ENCODE data around the gene BEGAIN. TPM values are rescaled to one million over a fixed set of nuclear protein-coding genes. Genes with fewer than 3 reads are reported as not detected.

BEGAIN gene
- total RNA-seq, 4 donors from 2014 or later = 2.6 to 16.5 (median 4.4) TPM; not detected in 1

GRCh38 chr14:100538351-100539002 is 48.7 kb downstream of the BEGAIN start:
- no peak for TF ChIP-seq POLR2A (IDR thresholded peaks at IDR 0.05)
- no peak for TF ChIP-seq CTCF (IDR thresholded peaks at IDR 0.05)
- Histone ChIP-seq H3K4me3 (no peak overlapping the region), H3K4me1 (no peaks in the 10 kb centered on the region), H3K9me3 (no peaks in the 10 kb centered on the region), H3K36me3 (no peaks in the 10 kb centered on the region), H3K27me3 (no peaks in the 10 kb centered on the region), H3K27ac (no peak overlapping the region)
- peak; percentile 14 to 16 for DNase-seq
- intact Hi-C loops (cut with DNase I; ENCODE audit: low total_unique reads) = no loop called here

GRCh38 chr14:100537446-100538350 is 49.5 kb downstream of the BEGAIN start:
- H3K4me1 ChIP-seq = peaks cover 0 to 4% of the 10 kb centered on the region in 2 donors
- peak overlapping the region in 1 of 2 donors; percentile 45 for H3K27ac ChIP-seq
- no peaks in the 10 kb centered on the region for H3K9me3 ChIP-seq
- intact Hi-C loops (cut with DNase I; ENCODE audit: low total_unique reads) = no loop called here
- no peaks in the 10 kb centered on the region for H3K36me3 ChIP-seq
- H3K4me3 ChIP-seq = no peak overlapping the region
- TF ChIP-seq CTCF (IDR thresholded peaks at IDR 0.05) (no peak), POLR2A (IDR thresholded peaks at IDR 0.05) (no peak)
- no peaks in the 10 kb centered on the region for H3K27me3 ChIP-seq
- DNase-seq = peak; percentile 18 to 36

DNA sequence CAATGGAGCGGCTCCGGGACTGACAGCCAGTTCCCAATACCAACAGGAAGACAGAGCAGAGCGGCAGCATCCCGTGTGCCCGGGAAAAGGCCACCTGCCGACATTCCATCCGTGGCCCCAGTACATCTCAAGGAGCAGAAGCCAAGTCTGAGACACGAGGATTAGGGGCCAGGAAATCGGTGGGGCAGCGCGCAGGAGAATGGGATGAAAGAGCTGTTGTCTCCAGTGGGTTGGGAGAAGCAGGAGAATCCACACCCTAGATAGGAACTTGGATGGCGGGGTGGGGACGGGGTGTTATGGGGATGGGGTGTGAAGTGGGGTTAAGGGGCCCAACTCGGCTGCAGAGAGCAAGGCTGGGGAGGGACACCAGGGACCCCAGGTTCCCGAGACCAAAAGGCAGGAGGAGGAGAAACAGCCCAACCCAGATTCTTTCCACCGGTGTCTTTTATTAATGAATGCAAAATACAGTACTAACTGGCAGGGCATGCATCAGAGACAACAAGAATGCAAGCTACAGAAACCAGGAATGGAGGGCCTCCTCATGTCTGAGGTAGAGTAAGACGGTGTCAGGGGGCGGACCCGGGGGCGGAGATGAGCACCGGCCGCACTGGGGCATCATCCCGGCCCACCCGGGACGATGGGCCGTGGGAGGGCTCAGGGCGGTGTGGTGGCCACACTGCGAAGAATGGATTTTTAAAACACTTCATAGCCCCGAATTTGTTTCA is 50.3 kb downstream of the BEGAIN start:
- H3K27ac ChIP-seq = peak overlapping the region in 1 of 2 donors; percentile 45
- peaks cover 0 to 4% of the 10 kb centered on the region in 2 donors for H3K4me1 ChIP-seq
- H3K9me3 ChIP-seq = no peaks in the 10 kb centered on the region
- no peaks in the 10 kb centered on the region for H3K36me3 ChIP-seq
- no peaks in the 10 kb centered on the region for H3K27me3 ChIP-seq
- intact Hi-C loops (cut with DNase I; ENCODE audit: low total_unique reads) = no loop called here
- no peak for TF ChIP-seq CTCF (IDR thresholded peaks at IDR 0.05)
- TF ChIP-seq POLR2A (IDR thresholded peaks at IDR 0.05) = no peak
- peak; percentile 11 to 13 for DNase-seq
- no peak overlapping the region for H3K4me3 ChIP-seq

- no peak for DNase-seq
- Histone ChIP-seq H3K27ac (no peak overlapping the region), H3K36me3 (no peaks in the 10 kb centered on the region), H3K27me3 (no peaks in the 10 kb centered on the region), H3K9me3 (no peaks in the 10 kb centered on the region), H3K4me3 (no peak overlapping the region), H3K4me1 (peaks cover 0 to 4% of the 10 kb centered on the region in 2 donors)
- intact Hi-C loops (cut with DNase I; ENCODE audit: low total_unique reads) = no loop called here
- no peak for TF ChIP-seq POLR2A (IDR thresholded peaks at IDR 0.05)
- no peak for TF ChIP-seq CTCF (IDR thresholded peaks at IDR 0.05)
Observed at GRCh38 chr14:100536121-100536510, 51.1 kb downstream of the BEGAIN start.
